H9 (cell line): ENCODE results near the gene NRP1. TPM values are rescaled to one million over a fixed set of nuclear protein-coding genes. Genes with fewer than 3 reads are reported as not detected.

Experiments
- DNase-seq: peaks from one replicate; pipeline ENCODE4 v3.0.0-alpha.2; 2017
- H2AFZ ChIP-seq: one replicate; pipeline ENCODE4 v1.6.1; 2013; ENCODE audit warnings: mild to moderate bottlenecking, low read length, control low read depth, moderate library complexity
- H2AK5ac ChIP-seq: 2 replicates; pipeline ENCODE4 v1.6.1; 2013; ENCODE audit warnings: low read length, control low read depth, mixed read lengths; ENCODE audit not compliant: insufficient read length
- H2BK120ac ChIP-seq: one replicate; pipeline ENCODE4 v1.6.1; 2013; ENCODE audit warnings: low read depth, mild to moderate bottlenecking, low read length, control low read depth, inconsistent platforms; ENCODE audit not compliant: poor library complexity, severe bottlenecking
- H2BK12ac ChIP-seq: 2 replicates; pipeline ENCODE4 v1.6.1; 2013; ENCODE audit warnings: low read length, control low read depth, mixed read lengths, low read depth; ENCODE audit not compliant: insufficient read length
- H2BK15ac ChIP-seq: 2 replicates; pipeline ENCODE4 v1.6.1; 2013; ENCODE audit warnings: low read depth, low read length, control low read depth
- H2BK20ac ChIP-seq: one replicate; pipeline ENCODE4 v1.6.1; 2013; ENCODE audit warnings: low read depth, mild to moderate bottlenecking, low read length, control low read depth, inconsistent platforms; ENCODE audit not compliant: poor library complexity, severe bottlenecking
- H2BK5ac ChIP-seq: 2 replicates; pipeline ENCODE4 v1.6.1; 2013; ENCODE audit warnings: low read length, control low read depth, mixed read lengths; ENCODE audit not compliant: insufficient read length
- H3K14ac ChIP-seq: 2 replicates; pipeline ENCODE4 v1.6.1; 2013; ENCODE audit warnings: low read length, control low read depth; ENCODE audit not compliant: insufficient read depth
- H3K18ac ChIP-seq: 2 replicates; pipeline ENCODE4 v1.6.1; 2013; ENCODE audit warnings: low read depth, mild to moderate bottlenecking, mixed read lengths, low read length, control low read depth; ENCODE audit not compliant: insufficient read length
- H3K23ac ChIP-seq: 2 replicates; pipeline ENCODE4 v1.6.1; 2013; ENCODE audit warnings: low read length, control low read depth, mixed read lengths, low read depth; ENCODE audit not compliant: insufficient read length
- H3K23me2 ChIP-seq: 2 replicates; pipeline ENCODE4 v1.6.1; 2013; ENCODE audit warnings: low read depth, mild to moderate bottlenecking, mixed read lengths, low read length, control low read depth; ENCODE audit not compliant: insufficient read length, poor library complexity, severe bottlenecking
- H3K27ac ChIP-seq: 2 replicates; pipeline ENCODE4 v1.5.1; 2013; ENCODE audit warnings: low read length, control low read depth, mixed read lengths, low read depth; ENCODE audit not compliant: insufficient read length
- H3K27me3 ChIP-seq: 2 replicates; pipeline ENCODE4 v1.6.1; 2013; ENCODE audit warnings: low read length, control low read depth, inconsistent platforms; ENCODE audit not compliant: insufficient read depth
- H3K4ac ChIP-seq: 2 replicates; pipeline ENCODE4 v1.6.1; 2013; ENCODE audit warnings: low read depth, mild to moderate bottlenecking, control low read depth, inconsistent platforms, low read length, moderate library complexity
- H3K4me1 ChIP-seq: 2 replicates; pipeline ENCODE4 v1.6.1; 2013; ENCODE audit warnings: low read length, control low read depth, inconsistent platforms; ENCODE audit not compliant: insufficient read depth
- H3K4me2 ChIP-seq: 2 replicates; pipeline ENCODE4 v1.6.1; 2013; ENCODE audit warnings: low read length, control low read depth, mixed read lengths; ENCODE audit not compliant: insufficient read length, insufficient read depth
- H3K56ac ChIP-seq: 2 replicates; pipeline ENCODE4 v1.6.1; 2013; ENCODE audit warnings: low read depth, mild to moderate bottlenecking, mixed read lengths, low read length, control low read depth; ENCODE audit not compliant: insufficient read length
- H3K79me1 ChIP-seq: 2 replicates; pipeline ENCODE4 v1.6.1; 2013; ENCODE audit warnings: low read depth, mild to moderate bottlenecking, moderate library complexity, low read length, control low read depth, inconsistent platforms; ENCODE audit not compliant: insufficient read depth, poor library complexity, severe bottlenecking
- H3K79me2 ChIP-seq: 2 replicates; pipeline ENCODE4 v1.6.1; 2013; ENCODE audit warnings: low read length, control low read depth, inconsistent platforms; ENCODE audit not compliant: insufficient read depth
- H3K9ac ChIP-seq: 2 replicates; pipeline ENCODE4 v1.6.1; 2013; ENCODE audit warnings: low read length, control low read depth, mixed read lengths; ENCODE audit not compliant: insufficient read length; ENCODE audit errors: extremely low read depth
- H3K9me3 ChIP-seq: one replicate; pipeline ENCODE4 v1.6.1; 2013; ENCODE audit warnings: low read depth, low read length, inconsistent platforms; ENCODE audit not compliant: control insufficient read depth
- H3T11ph ChIP-seq: one replicate; pipeline ENCODE4 v1.6.1; 2013; ENCODE audit warnings: mild to moderate bottlenecking, low read length, control low read depth, inconsistent platforms
- H4K20me1 ChIP-seq: one replicate; pipeline ENCODE4 v1.6.1; 2013; ENCODE audit not compliant: control insufficient read depth, insufficient read length, insufficient read depth
- H4K5ac ChIP-seq: 2 replicates; pipeline ENCODE4 v1.6.1; 2013; ENCODE audit warnings: low read depth, mild to moderate bottlenecking, mixed read lengths, low read length, control low read depth; ENCODE audit not compliant: insufficient read length
- H4K8ac ChIP-seq: replicated peaks from 2 replicates; pipeline ENCODE4 v1.6.1; 2013; ENCODE audit warnings: low read length, control low read depth, mixed read lengths, low read depth; ENCODE audit not compliant: insufficient read length
- H4K91ac ChIP-seq: 2 replicates; pipeline ENCODE4 v1.6.1; 2013; ENCODE audit warnings: low read depth, mild to moderate bottlenecking, moderate library complexity, mixed read lengths, low read length, control low read depth; ENCODE audit not compliant: insufficient read length
- H3K27ac Mint-ChIP-seq, 3 experiments: 2 replicates in 2 of 3; 3 replicates in 1 of 3; pipeline ENCODE4 v1.8.0; 2020 to 2021; ENCODE audit warnings: mixed read lengths in 3 of 3, mild to moderate bottlenecking in 1 of 3, moderate library complexity in 1 of 3
- H3K27me3 Mint-ChIP-seq: 2 replicates; pipeline ENCODE4 v1.8.0; 2021; ENCODE audit warnings: low read depth, mild to moderate bottlenecking, moderate library complexity, mixed read lengths
- H3K36me3 Mint-ChIP-seq, 3 experiments: 2 replicates in 2 of 3; 3 replicates in 1 of 3; pipeline ENCODE4 v1.8.0; 2020 to 2021; ENCODE audit warnings: low read depth in 3 of 3, mixed read lengths in 3 of 3; ENCODE audit not compliant: insufficient read depth in 1 of 3
- H3K4me1 Mint-ChIP-seq, 2 experiments: 2 replicates each; pipeline ENCODE4 v1.8.0; 2020; ENCODE audit warnings: mixed read lengths in 2 of 2
- H3K4me3 Mint-ChIP-seq, 2 experiments: 2 replicates in 1 of 2; 3 replicates in 1 of 2; pipeline ENCODE4 v1.8.0; 2020 to 2021; ENCODE audit warnings: mild to moderate bottlenecking in 2 of 2, mixed read lengths in 2 of 2, moderate library complexity in 1 of 2
- H3K9me3 Mint-ChIP-seq, 2 experiments: 2 replicates in 1 of 2; 3 replicates in 1 of 2; pipeline ENCODE4 v1.8.0; 2020; ENCODE audit warnings: mild to moderate bottlenecking in 2 of 2, mixed read lengths in 2 of 2, moderate library complexity in 1 of 2
- WGBS: extraction: QIAGEN DNeasy Blood & Tissue Kit; methylation state at CpG from one replicate; pipeline ENCODE4 v1.1.7; 2013; ENCODE audit warnings: missing lambda C conversion rate, low lambda C conversion rate, mixed read lengths; ENCODE audit not compliant: insufficient read length; ENCODE audit errors: extremely low coverage; 5-methylcytosine and 5-hydroxymethylcytosine counted together
- total RNA-seq: library from RNA; stranded (reverse); gene quantifications from 2 replicates; pipeline ENCODE4 v1.2.1, GENCODE V29; 2021
- TF ChIP-seq, protein P1 (sequence below): fragments of 200-600 bp; sonication (generic); conservative IDR thresholded peaks from 3 replicates; pipeline ENCODE4 v1.8.0; 2021; ENCODE audit warnings: antibody characterized with exemption, mild to moderate bottlenecking

Gene NRP1
- total RNA-seq, 1 experiment from 2014 or later: 4.6 TPM

DNA sequence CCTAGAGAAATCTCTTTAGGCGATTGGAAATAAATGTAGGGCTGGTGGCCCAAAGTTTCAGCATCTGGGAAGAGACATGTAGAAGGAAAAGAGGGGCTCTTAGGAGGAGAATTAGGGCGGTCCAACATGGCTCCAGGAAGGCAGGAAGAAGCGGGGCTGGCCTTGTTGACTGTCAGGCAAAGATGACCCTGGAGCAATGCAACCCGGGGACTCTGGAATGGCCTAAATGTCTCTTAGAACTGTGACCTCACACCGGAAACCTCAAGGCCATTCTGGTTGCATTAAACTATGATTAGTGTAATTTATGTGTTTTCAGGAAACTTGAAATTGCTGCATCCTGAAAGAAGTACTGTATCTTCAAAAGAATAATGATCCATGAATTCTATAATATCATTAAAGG is 66.8 kb downstream of the NRP1 start:
- TF ChIP-seq, protein P1, sequence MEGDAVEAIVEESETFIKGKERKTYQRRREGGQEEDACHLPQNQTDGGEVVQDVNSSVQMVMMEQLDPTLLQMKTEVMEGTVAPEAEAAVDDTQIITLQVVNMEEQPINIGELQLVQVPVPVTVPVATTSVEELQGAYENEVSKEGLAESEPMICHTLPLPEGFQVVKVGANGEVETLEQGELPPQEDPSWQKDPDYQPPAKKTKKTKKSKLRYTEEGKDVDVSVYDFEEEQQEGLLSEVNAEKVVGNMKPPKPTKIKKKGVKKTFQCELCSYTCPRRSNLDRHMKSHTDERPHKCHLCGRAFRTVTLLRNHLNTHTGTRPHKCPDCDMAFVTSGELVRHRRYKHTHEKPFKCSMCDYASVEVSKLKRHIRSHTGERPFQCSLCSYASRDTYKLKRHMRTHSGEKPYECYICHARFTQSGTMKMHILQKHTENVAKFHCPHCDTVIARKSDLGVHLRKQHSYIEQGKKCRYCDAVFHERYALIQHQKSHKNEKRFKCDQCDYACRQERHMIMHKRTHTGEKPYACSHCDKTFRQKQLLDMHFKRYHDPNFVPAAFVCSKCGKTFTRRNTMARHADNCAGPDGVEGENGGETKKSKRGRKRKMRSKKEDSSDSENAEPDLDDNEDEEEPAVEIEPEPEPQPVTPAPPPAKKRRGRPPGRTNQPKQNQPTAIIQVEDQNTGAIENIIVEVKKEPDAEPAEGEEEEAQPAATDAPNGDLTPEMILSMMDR: no peak
- no peak overlapping the region for H3K9ac ChIP-seq
- no peaks in the 10 kb centered on the region; a peak in 1 of 7 replicates for H3K36me3 Mint-ChIP-seq

More for the DNA sequence above, 66.8 kb downstream of the NRP1 start:
- no peak for DNase-seq
- Histone ChIP-seq H3K4me2 (no peak overlapping the region), H2AFZ (no peak overlapping the region), H4K8ac (no peak overlapping the region), H2BK20ac (no peak overlapping the region), H4K20me1 (no peaks in the 10 kb centered on the region), H2BK15ac (no peak overlapping the region), H3K18ac (no peak overlapping the region), H2BK12ac (no peak overlapping the region), H3K23me2 (no peaks in the 10 kb centered on the region), H3K27me3 (no peaks in the 10 kb centered on the region), H2BK5ac (no peak overlapping the region), H4K5ac (no peak overlapping the region), H3K79me1 (no peaks in the 10 kb centered on the region), H2AK5ac (no peak overlapping the region), H3K4me1 (peaks cover 2% of the 10 kb centered on the region; the same call in 1 of the 2 replicates), H3T11ph (no peak overlapping the region), H3K79me2 (no peaks in the 10 kb centered on the region), H3K9me3 (no peaks in the 10 kb centered on the region), H3K4ac (no peak overlapping the region), H3K56ac (no peak overlapping the region), H4K91ac (no peak overlapping the region), H3K27ac (no peak overlapping the region), H2BK120ac (no peak overlapping the region), H3K23ac (no peak overlapping the region), H3K14ac (no peak overlapping the region)
- Mint-ChIP-seq H3K4me3 (no peak overlapping the region; a peak in 1 of 5 replicates), H3K27ac (peak overlapping the region in 1 of 3 experiments; percentile 82; a peak in 3 of 7 replicates), H3K9me3 (no peaks in the 10 kb centered on the region), H3K4me1 (peaks cover 10 to 21% of the 10 kb centered on the region in 2 experiments), H3K27me3 (no peaks in the 10 kb centered on the region; the same call in 1 of the 2 replicates)
- no CpG with 5 or more reads among the region's 5 CpGs for WGBS
